WTC11 (cell line): ENCODE results near the gene B3GNT7.
A peak's percentile ranks its signal among the peaks of the same experiment; 100 is the strongest.

Experiments
- ARID4B ChIP-seq: sonication (generic); formaldehyde crosslinking; IDR thresholded peaks from 2 replicates; pipeline ENCODE4 v1.8.0; 2023; ENCODE audit warnings: missing genetic modification reagents, mild to moderate bottlenecking, borderline replicate concordance
- ATF2 ChIP-seq: sonication (generic); formaldehyde crosslinking; IDR thresholded peaks from 2 replicates; pipeline ENCODE4 v1.8.1; 2022; ENCODE audit warnings: low read depth, missing genetic modification reagents, borderline replicate concordance
- ELF4 ChIP-seq: sonication (generic); formaldehyde crosslinking; IDR thresholded peaks from 2 replicates; pipeline ENCODE4 v1.8.1; 2022; ENCODE audit warnings: low read depth, mild to moderate bottlenecking, moderate library complexity, missing genetic modification reagents
- ESRRA ChIP-seq: sonication (generic); formaldehyde crosslinking; IDR thresholded peaks from 2 replicates; pipeline ENCODE4 v1.8.1; 2022; ENCODE audit warnings: mild to moderate bottlenecking, missing genetic modification reagents, borderline replicate concordance
- GABPB1 ChIP-seq: sonication (generic); formaldehyde crosslinking; IDR thresholded peaks from 2 replicates; pipeline ENCODE4 v1.8.1; 2023; ENCODE audit warnings: mild to moderate bottlenecking, missing genetic modification reagents
- NR3C1 ChIP-seq: sonication (generic); formaldehyde crosslinking; conservative IDR thresholded peaks from 2 replicates; pipeline ENCODE4 v1.8.1; 2023; ENCODE audit warnings: low read depth, mild to moderate bottlenecking, missing genetic modification reagents
- PRRX2 ChIP-seq: fragments of 250-450 bp; sonication (Bioruptor Pico); IDR thresholded peaks from 2 replicates; pipeline ENCODE4 v1.8.0; 2021; ENCODE audit warnings: mild to moderate bottlenecking
- RELA ChIP-seq: sonication (generic); formaldehyde crosslinking; IDR thresholded peaks from 2 replicates; pipeline ENCODE4 v1.8.1; 2022; ENCODE audit warnings: missing genetic modification reagents, mild to moderate bottlenecking, borderline replicate concordance
- SP1 ChIP-seq: sonication (generic); formaldehyde crosslinking; conservative IDR thresholded peaks from 2 replicates; pipeline ENCODE4 v1.8.1; 2022; ENCODE audit warnings: missing genetic modification reagents
- STAT6 ChIP-seq: sonication (generic); formaldehyde crosslinking; conservative IDR thresholded peaks from 2 replicates; pipeline ENCODE4 v1.8.1; 2023; ENCODE audit warnings: mild to moderate bottlenecking, low read depth, missing genetic modification reagents, moderate library complexity
- TF ChIP-seq, protein P1 (sequence below): fragments of 200-600 bp; IDR thresholded peaks from 2 replicates; pipeline ENCODE4 v1.8.0; 2022; ENCODE audit warnings: antibody characterized with exemption

- TF ChIP-seq ARID4B (CRISPR knock-in tag), result 0 out of 2 replicates have a peak, but pooled peaks have one; percentile 39
- TF ChIP-seq SP1 (CRISPR knock-in tag), result peak; percentile 74
- no peak; the same call in 1 of the 2 replicates for TF ChIP-seq NR3C1
- 0 out of 2 replicates have a peak, but pooled peaks have one; percentile 35 for TF ChIP-seq ESRRA (CRISPR knock-in tag)
- no peak for TF ChIP-seq GABPB1 (CRISPR knock-in tag)
- TF ChIP-seq, protein P1, sequence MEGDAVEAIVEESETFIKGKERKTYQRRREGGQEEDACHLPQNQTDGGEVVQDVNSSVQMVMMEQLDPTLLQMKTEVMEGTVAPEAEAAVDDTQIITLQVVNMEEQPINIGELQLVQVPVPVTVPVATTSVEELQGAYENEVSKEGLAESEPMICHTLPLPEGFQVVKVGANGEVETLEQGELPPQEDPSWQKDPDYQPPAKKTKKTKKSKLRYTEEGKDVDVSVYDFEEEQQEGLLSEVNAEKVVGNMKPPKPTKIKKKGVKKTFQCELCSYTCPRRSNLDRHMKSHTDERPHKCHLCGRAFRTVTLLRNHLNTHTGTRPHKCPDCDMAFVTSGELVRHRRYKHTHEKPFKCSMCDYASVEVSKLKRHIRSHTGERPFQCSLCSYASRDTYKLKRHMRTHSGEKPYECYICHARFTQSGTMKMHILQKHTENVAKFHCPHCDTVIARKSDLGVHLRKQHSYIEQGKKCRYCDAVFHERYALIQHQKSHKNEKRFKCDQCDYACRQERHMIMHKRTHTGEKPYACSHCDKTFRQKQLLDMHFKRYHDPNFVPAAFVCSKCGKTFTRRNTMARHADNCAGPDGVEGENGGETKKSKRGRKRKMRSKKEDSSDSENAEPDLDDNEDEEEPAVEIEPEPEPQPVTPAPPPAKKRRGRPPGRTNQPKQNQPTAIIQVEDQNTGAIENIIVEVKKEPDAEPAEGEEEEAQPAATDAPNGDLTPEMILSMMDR, result peak; percentile 76
- TF ChIP-seq RELA (CRISPR knock-in tag), result no peak
- no peak for TF ChIP-seq PRRX2 (CRISPR knock-in tag)
- no peak for TF ChIP-seq ATF2 (CRISPR knock-in tag)
- peak; percentile 77; the same call in 1 of the 2 replicates for TF ChIP-seq STAT6 (CRISPR knock-in tag)
- no peak; the same call in 1 of the 2 replicates for TF ChIP-seq ELF4 (CRISPR knock-in tag)
These were observed 16.5 kb downstream of the B3GNT7 start for GRCh38 chr2:231411831-231412617.
